Heart left ventricle (tissue), 16 donors: ENCODE measurements around the gene FBXO31. TPM values are rescaled to one million over a fixed set of nuclear protein-coding genes. Genes with fewer than 3 reads are reported as not detected.

Source experiments
- ATAC-seq, 4 donors: fragments of 200-7000 bp; cut with Tn5 transposase; one replicate each; pipeline ENCODE4 v1.9.1; 2020 to 2022; ENCODE audit warnings: moderate library complexity in 4 of 4, mild to moderate bottlenecking in 3 of 4, moderate number of reproducible peaks in 1 of 4
- DNase-seq, 5 donors: peaks; one replicate each; pipeline ENCODE4 v3.0.0-alpha.2; 2020
- H3K27ac ChIP-seq, 12 donors: fragments of 200-600 bp; sonication (generic) in 4 of 12; one replicate each; pipeline versions ENCODE4 v1.5.0 to v1.8.0; 2016 to 2022; ENCODE audit warnings: mild to moderate bottlenecking in 2 of 12
- H3K27me3 ChIP-seq, 9 donors: fragments of 200-600 bp; sonication (generic) in 2 of 9; one replicate each; pipeline versions ENCODE4 v1.5.1 to v1.8.0; 2016 to 2022; ENCODE audit warnings: mild to moderate bottlenecking in 3 of 9
- H3K36me3 ChIP-seq, 9 donors: fragments of 200-600 bp; sonication (generic) in 2 of 9; one replicate each; pipeline versions ENCODE4 v1.5.0 to v1.8.0; 2018 to 2022; ENCODE audit warnings: mild to moderate bottlenecking in 2 of 9
- H3K4me1 ChIP-seq, 12 donors: fragments of 200-600 bp; sonication (generic) in 4 of 12; one replicate each; pipeline versions ENCODE4 v1.5.0 to v1.8.0; 2016 to 2022; ENCODE audit warnings: mild to moderate bottlenecking in 3 of 12
- H3K4me3 ChIP-seq, 12 donors: fragments of 200-600 bp; sonication (generic) in 4 of 12; one replicate each; pipeline versions ENCODE4 v1.5.0 to v1.8.0; 2017 to 2022; ENCODE audit warnings: mild to moderate bottlenecking in 9 of 12, moderate library complexity in 4 of 12
- H3K9me3 ChIP-seq, 12 donors: fragments of 200-600 bp; sonication (generic) in 4 of 12; one replicate each; pipeline versions ENCODE4 v1.5.0 to v1.8.0; 2016 to 2022; ENCODE audit warnings: mild to moderate bottlenecking in 1 of 12
- CTCF ChIP-seq, 12 donors: fragments of 200-600 bp; sonication (generic) in 4 of 12; IDR thresholded peaks; one replicate each; pipeline versions ENCODE4 v1.5.0 to v1.8.0; 2018 to 2022; ENCODE audit warnings: antibody characterized with exemption in 12 of 12, mild to moderate bottlenecking in 5 of 12
- POLR2A ChIP-seq, 2 donors: fragments of 450-650 bp; IDR thresholded peaks; one replicate each; pipeline ENCODE4 v1.6.1; 2017; ENCODE audit warnings: antibody characterized with exemption in 2 of 2, mild to moderate bottlenecking in 2 of 2, moderate library complexity in 2 of 2
- WGBS, 4 donors: extraction: QIAGEN DNeasy Blood & Tissue Kit in 2 of 4; methylation state at CpG; one replicate each; pipeline versions ENCODE4 v1.1.5 to v1.1.7; 2013 to 2018; 5-methylcytosine and 5-hydroxymethylcytosine counted together
- intact Hi-C, 10 donors: fragments of 100-400 bp; cut with DNase I; formaldehyde crosslinking; loops; one replicate each; pipeline versions ENCODE4 v1.11.1 to v1.14.2; 2022
- polyA plus RNA-seq, 2 donors: library from polyadenylated mRNA; stranded (reverse); fragments of 200-250 nt; gene quantifications; one replicate each; pipeline ENCODE4 v1.2.3, GENCODE V29; 2013
- total RNA-seq, 9 donors: library from RNA; depleted of rRNA in 2 of 9; stranded (reverse); fragments of >200 nt in 2 of 9; fragmentation: NEBNext Ultra II Directional in 3 of 9; extraction: Animal tissue kit (Norgen Biotek cat#: 25700) in 3 of 9; gene quantifications; one replicate each; pipeline versions ENCODE4 v1.1.0 to v1.2.4, GENCODE V29; 2016 to 2023
- donor health status: ischemic (EF 13 %, LVEDD 7.1; RV severe dilation, severe dysfunction).
- donor health status: healthy with polysubstance abuse.
- donor health status: DM: no; HTN: yes; CAD: no.
- donor health status: DM: no; HTN: no; CAD: no.
- donor health status: ischemic (EF 25% LVEDD 6.9; RV normal size, moderate dysfunction).
- donor health status: ischemic (EF 25% LVEDD 5.7; RV mildly dilated, moderate dysfunction).
- donor health status: healthy.
- donor health status: DM: yes; HTN: yes; CAD: no.
- donor health status: ischemic (EF 35%, LVEDD 5.7; RV mildly dilated, moderate dysfunction).
- donor health status: nonischemic (EF 11% LVEDD 7.7; RV severe dilation, severe dysfunction).
- donor health status: DM: yes; HTN: yes; CAD: no.
- donor health status: PGD.
- donor health status: ischemic (EF 29% LVEDD 5.4; RV normal size, mild dysfunction).
- donor health status: nonischemic (EF 23%, LVEDD 6.1; RV moderate dilation, normal function).

FBXO31 gene
- total and polyA plus RNA-seq, 11 donors = 20.0 to 130 (median 63.1) TPM

- peaks cover 0 to 21% (median 0%) of the 10 kb centered on the region in 12 donors for H3K4me1 ChIP-seq
- H3K36me3 ChIP-seq = peaks cover 0 to 100% (median 94%) of the 10 kb centered on the region in 9 donors
- no peaks in the 10 kb centered on the region for H3K27me3 ChIP-seq
- 73 to 82% (median 81%) methylated on average over 13 of the region's 13 CpGs for WGBS, 4 donors
- DNase-seq (no peak), ATAC-seq (no peak)
- no peaks in the 10 kb centered on the region for H3K9me3 ChIP-seq
- H3K27ac ChIP-seq = no peak overlapping the region
- TF ChIP-seq CTCF (IDR thresholded peaks at IDR 0.05) (no peak), POLR2A (IDR thresholded peaks at IDR 0.05) (no peak)
- intact Hi-C loops = no loop called here
- H3K4me3 ChIP-seq = no peak overlapping the region
These were observed 25.6 kb upstream of the FBXO31 start for GRCh38 chr16:87409153-87409552.

- peaks cover 0 to 100% (median 94%) of the 10 kb centered on the region in 9 donors for H3K36me3 ChIP-seq
These were observed 24.0 kb upstream of the FBXO31 start for GRCh38 chr16:87407511-87408112.

GRCh38 chr16:87406495-87407088, 23.0 kb upstream of the FBXO31 start:
- no peaks in the 10 kb centered on the region for H3K27me3 ChIP-seq
- H3K4me3 ChIP-seq = no peak overlapping the region
- intact Hi-C loops = no loop called here
- ATAC-seq = no peak
- no peak for TF ChIP-seq CTCF (IDR thresholded peaks at IDR 0.05)
- no peak for TF ChIP-seq POLR2A (IDR thresholded peaks at IDR 0.05)
- WGBS, 4 donors = 86 to 93% (median 91%) methylated on average over 14 of the region's 14 CpGs
- no peaks in the 10 kb centered on the region for H3K9me3 ChIP-seq
- peaks cover 0 to 100% (median 93%) of the 10 kb centered on the region in 9 donors for H3K36me3 ChIP-seq
- H3K27ac ChIP-seq = peak overlapping the region in 2 of 12 donors; percentile 31 to 41
- H3K4me1 ChIP-seq = peaks cover 0 to 21% (median 0%) of the 10 kb centered on the region in 12 donors
- DNase-seq = no peak

More at GRCh38 chr16:87407511-87408112, 24.0 kb upstream of the FBXO31 start:
- Histone ChIP-seq H3K9me3 (no peaks in the 10 kb centered on the region), H3K27ac (peak overlapping the region in 6 of 12 donors; percentile 28 to 63 (median 37)), H3K4me1 (peaks cover 0 to 21% (median 0%) of the 10 kb centered on the region in 12 donors), H3K4me3 (peak overlapping the region in 1 of 12 donors; percentile 6), H3K27me3 (no peaks in the 10 kb centered on the region)
- peak in 4 of 5 donors; percentile 37 to 73 (median 46) for DNase-seq
- 74 to 85% (median 82%) methylated on average over 26 of the region's 26 CpGs for WGBS, 4 donors
- TF ChIP-seq CTCF (IDR thresholded peaks at IDR 0.05) = no peak
- no peak for TF ChIP-seq POLR2A (IDR thresholded peaks at IDR 0.05)
- peak; percentile 30 to 76 (median 58) for ATAC-seq
- intact Hi-C loops = no loop called here

GRCh38 chr16:87404764-87405625, 21.4 kb upstream of the FBXO31 start:
- 77 to 87% (median 82%) methylated on average over 19 of the region's 19 CpGs for WGBS, 4 donors
- H3K4me1 ChIP-seq = peaks cover 0 to 21% (median 0%) of the 10 kb centered on the region in 12 donors
- TF ChIP-seq POLR2A (IDR thresholded peaks at IDR 0.05) (no peak), CTCF (IDR thresholded peaks at IDR 0.05) (no peak)
- no peak overlapping the region for H3K4me3 ChIP-seq
- peak in 3 of 4 donors; percentile 28 to 54 (median 45) for ATAC-seq
- no peak overlapping the region for H3K27ac ChIP-seq
- H3K9me3 ChIP-seq = no peaks in the 10 kb centered on the region
- H3K36me3 ChIP-seq = peaks cover 0 to 99% (median 93%) of the 10 kb centered on the region in 9 donors
- no peak for DNase-seq
- intact Hi-C loops = no loop called here
- no peaks in the 10 kb centered on the region for H3K27me3 ChIP-seq
